ENCODE measurements around the gene LGI1.

- TF ChIP-seq, protein P1, sequence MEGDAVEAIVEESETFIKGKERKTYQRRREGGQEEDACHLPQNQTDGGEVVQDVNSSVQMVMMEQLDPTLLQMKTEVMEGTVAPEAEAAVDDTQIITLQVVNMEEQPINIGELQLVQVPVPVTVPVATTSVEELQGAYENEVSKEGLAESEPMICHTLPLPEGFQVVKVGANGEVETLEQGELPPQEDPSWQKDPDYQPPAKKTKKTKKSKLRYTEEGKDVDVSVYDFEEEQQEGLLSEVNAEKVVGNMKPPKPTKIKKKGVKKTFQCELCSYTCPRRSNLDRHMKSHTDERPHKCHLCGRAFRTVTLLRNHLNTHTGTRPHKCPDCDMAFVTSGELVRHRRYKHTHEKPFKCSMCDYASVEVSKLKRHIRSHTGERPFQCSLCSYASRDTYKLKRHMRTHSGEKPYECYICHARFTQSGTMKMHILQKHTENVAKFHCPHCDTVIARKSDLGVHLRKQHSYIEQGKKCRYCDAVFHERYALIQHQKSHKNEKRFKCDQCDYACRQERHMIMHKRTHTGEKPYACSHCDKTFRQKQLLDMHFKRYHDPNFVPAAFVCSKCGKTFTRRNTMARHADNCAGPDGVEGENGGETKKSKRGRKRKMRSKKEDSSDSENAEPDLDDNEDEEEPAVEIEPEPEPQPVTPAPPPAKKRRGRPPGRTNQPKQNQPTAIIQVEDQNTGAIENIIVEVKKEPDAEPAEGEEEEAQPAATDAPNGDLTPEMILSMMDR (conservative IDR thresholded peaks at IDR 0.05), result no peak
- no peak for TF ChIP-seq ZFX (IDR thresholded peaks at IDR 0.05)
These were observed 57.8 kb downstream of the LGI1 start for GRCh38 chr10:93815304-93816096.

Measured in C4-2B (cell line).